Brain microvascular endothelial cell (primary cell): ENCODE results near the gene TMEM94.
"Not testable (repeated sequence)": the region's sequence is repeated elsewhere in the genome, so short reads cannot be mapped to it uniquely, and the experiment has no call there.

Experiments used
- DNase-seq: peaks from one replicate; pipeline ENCODE4 v3.0.0-alpha.2; 2020
- H3K27ac ChIP-seq: fragments of 250-450 bp; sonication (Bioruptor Pico); 2 replicates; pipeline ENCODE4 v1.5.1; 2020; ENCODE audit warnings: mild to moderate bottlenecking, moderate library complexity
- H3K27me3 ChIP-seq: fragments of 250-450 bp; sonication (Bioruptor Pico); replicated peaks from 2 replicates; pipeline ENCODE4 v1.5.1; 2020; ENCODE audit warnings: mild to moderate bottlenecking
- H3K36me3 ChIP-seq: fragments of 250-450 bp; sonication (Bioruptor Pico); replicated peaks from 2 replicates; pipeline ENCODE4 v1.5.1; 2020; ENCODE audit warnings: mild to moderate bottlenecking
- H3K4me3 ChIP-seq: 2 replicates; pipeline ENCODE4 v1.5.1; 2011; ENCODE audit warnings: low read depth, mild to moderate bottlenecking, control low read depth, low read length, moderate library complexity
- CTCF ChIP-seq: IDR thresholded peaks from 2 replicates; pipeline ENCODE4 v1.5.1; 2011; ENCODE audit warnings: low read depth, mild to moderate bottlenecking, moderate library complexity, low read length, control low read depth, inconsistent platforms; ENCODE audit errors: missing control alignments
- in situ Hi-C: cut with HindIII; loops from 2 replicates; pipeline ENCODE4 v1.10.0; 2017; ENCODE audit warnings: low sequenced_read_pairs, low pct_ligation_motif_present

TMEM94 gene

GRCh38 chr17:75476752-75477489 lies 20.5 kb downstream of the TMEM94 start:
- no peaks in the 10 kb centered on the region for H3K27me3 ChIP-seq
- H3K4me3 ChIP-seq, result no peak overlapping the region
- no peak for DNase-seq
- no peak for TF ChIP-seq CTCF
- in situ Hi-C loops, result no loop called here
- H3K36me3 ChIP-seq, result no peaks in the 10 kb centered on the region
- no peak overlapping the region for H3K27ac ChIP-seq

GRCh38 chr17:75477490-75477862 lies 21.0 kb downstream of the TMEM94 start:
- H3K27me3 ChIP-seq, DNase-seq, in situ Hi-C loops, H3K27ac ChIP-seq, H3K36me3 ChIP-seq, H3K4me3 ChIP-seq: not testable (repeated sequence)

GRCh38 chr17:75478508-75478907 lies 22.1 kb downstream of the TMEM94 start:
- Histone ChIP-seq H3K27ac (no peak overlapping the region), H3K4me3 (no peak overlapping the region), H3K36me3 (no peaks in the 10 kb centered on the region), H3K27me3 (no peaks in the 10 kb centered on the region)
- no peak for TF ChIP-seq CTCF
- DNase-seq, result no peak
- in situ Hi-C loops, result no loop called here

GRCh38 chr17:75480281-75480680 lies 23.8 kb downstream of the TMEM94 start:
- TF ChIP-seq CTCF, result no peak
- H3K27ac ChIP-seq, result no peak overlapping the region
- H3K27me3 ChIP-seq, result no peaks in the 10 kb centered on the region
- H3K4me3 ChIP-seq, result no peak overlapping the region
- in situ Hi-C loops, result no loop called here
- no peak for DNase-seq
- no peaks in the 10 kb centered on the region for H3K36me3 ChIP-seq

- Histone ChIP-seq H3K4me3 (no peak overlapping the region), H3K27me3 (no peaks in the 10 kb centered on the region), H3K36me3 (no peaks in the 10 kb centered on the region), H3K27ac (no peak overlapping the region)
- in situ Hi-C loops, result no loop called here
- no peak for TF ChIP-seq CTCF
- DNase-seq, result no peak
Measured at GRCh38 chr17:75481194-75482068, 25.0 kb downstream of the TMEM94 start.

- no peak for DNase-seq
- no peaks in the 10 kb centered on the region for H3K36me3 ChIP-seq
- in situ Hi-C loops, result no loop called here
- H3K27me3 ChIP-seq, result no peaks in the 10 kb centered on the region
- H3K4me3 ChIP-seq, result no peak overlapping the region
- no peak overlapping the region for H3K27ac ChIP-seq
- no peak for TF ChIP-seq CTCF
Measured at GRCh38 chr17:75482098-75482942, 25.9 kb downstream of the TMEM94 start.
